CD8-positive, alpha-beta memory T cell (primary cell): Measurements from ENCODE around the gene PRSS2. TPM values are rescaled to one million over a fixed set of nuclear protein-coding genes. Genes with fewer than 3 reads are reported as not detected.
A peak's percentile ranks its signal among the peaks of the same experiment; 100 is the strongest.
"Not testable (repeated sequence)": the region's sequence is repeated elsewhere in the genome, so short reads cannot be mapped to it uniquely, and the experiment has no call there.

Experiments
- CTCF ChIA-PET: fragments of 350-600 bp; sonication (Branson Sonifier 250); formaldehyde crosslinking; loops from one replicate; lab custom pipeline; 2021; ENCODE audit warnings: antibody characterized with exemption; lab: Charles Lee
- POLR2A ChIA-PET: fragments of 350-600 bp; sonication (Branson Sonifier 250); formaldehyde crosslinking; loops from one replicate; lab custom pipeline; 2021; ENCODE audit warnings: antibody characterized with exemption; lab: Charles Lee
- DNase-seq, 5 donors: peaks; one replicate each; pipeline versions ENCODE4 v3.0.0 to v3.0.0-alpha.2; 2020 to 2022; ENCODE audit warnings: mixed read lengths in 1 of 5
- H3K27ac ChIP-seq: one replicate; pipeline ENCODE4 v1.7.0; 2013; ENCODE audit warnings: low read depth, mild to moderate bottlenecking, low read length, moderate library complexity
- H3K27me3 ChIP-seq: 2 replicates; pipeline ENCODE4 v1.7.0; 2013; ENCODE audit warnings: low read length, mild to moderate bottlenecking; ENCODE audit not compliant: insufficient read depth, poor library complexity, severe bottlenecking
- H3K36me3 ChIP-seq: 2 replicates; pipeline ENCODE4 v1.7.0; 2013; ENCODE audit warnings: mild to moderate bottlenecking, low read length, moderate library complexity; ENCODE audit not compliant: insufficient read depth
- H3K4me1 ChIP-seq: 2 replicates; pipeline ENCODE4 v1.7.0; 2013; ENCODE audit warnings: mild to moderate bottlenecking, low read length, moderate library complexity; ENCODE audit not compliant: insufficient read depth
- H3K4me3 ChIP-seq: 2 replicates; pipeline ENCODE4 v1.7.0; 2013; ENCODE audit warnings: mild to moderate bottlenecking, low read length
- H3K9me3 ChIP-seq: 2 replicates; pipeline ENCODE4 v1.7.0; 2013; ENCODE audit warnings: mild to moderate bottlenecking, low read length
- H3K27ac Mint-ChIP-seq, 8 donors: one replicate each; pipeline ENCODE4 v1.8.0; 2020 to 2021; ENCODE audit warnings: mixed read lengths in 8 of 8, mild to moderate bottlenecking in 6 of 8, inconsistent platforms in 3 of 8, moderate library complexity in 3 of 8
- H3K27me3 Mint-ChIP-seq, 2 donors: one replicate each; pipeline ENCODE4 v1.8.0; 2020 to 2021; ENCODE audit warnings: mixed read lengths in 2 of 2, mild to moderate bottlenecking in 1 of 2, moderate library complexity in 1 of 2
- H3K36me3 Mint-ChIP-seq, 3 donors: one replicate each; pipeline ENCODE4 v1.8.0; 2020 to 2021; ENCODE audit warnings: mixed read lengths in 3 of 3, inconsistent platforms in 1 of 3, mild to moderate bottlenecking in 1 of 3
- H3K4me1 Mint-ChIP-seq, 3 donors: one replicate each; pipeline ENCODE4 v1.8.0; 2020 to 2021; ENCODE audit warnings: mixed read lengths in 3 of 3, inconsistent platforms in 1 of 3, mild to moderate bottlenecking in 1 of 3
- H3K4me3 Mint-ChIP-seq, 7 donors: one replicate each; pipeline ENCODE4 v1.8.0; 2020 to 2021; ENCODE audit warnings: mixed read lengths in 7 of 7, mild to moderate bottlenecking in 6 of 7, moderate library complexity in 4 of 7, inconsistent platforms in 2 of 7
- H3K9me3 Mint-ChIP-seq, 5 donors: one replicate each; pipeline ENCODE4 v1.8.0; 2020 to 2022; ENCODE audit warnings: mixed read lengths in 5 of 5, mild to moderate bottlenecking in 3 of 5, moderate library complexity in 2 of 5, inconsistent platforms in 1 of 5
- polyA plus RNA-seq: library from polyadenylated mRNA; unstranded; fragments of 300-500 nt; fragmentation: Illumina TruSeq; gene quantifications from one replicate; pipeline ENCODE4 v1.2.3, GENCODE V29; 2021
- total RNA-seq, 2 experiments: library from RNA; stranded (reverse); gene quantifications; one replicate each; pipeline ENCODE4 v1.2.3, GENCODE V29; 2021

PRSS2 gene
- total and polyA plus RNA-seq, 3 experiments from 2014 or later, result not detected

- H3K36me3 ChIP-seq, result no peaks in the 10 kb centered on the region
- H3K4me3 ChIP-seq, result no peak overlapping the region
- Mint-ChIP-seq H3K36me3 (no peaks in the 10 kb centered on the region), H3K9me3 (no peaks in the 10 kb centered on the region), H3K27ac (peak overlapping the region in 1 of 8 donors; percentile 21), H3K4me3 (no peak overlapping the region), H3K4me1 (peaks cover 0 to 2% (median 0%) of the 10 kb centered on the region in 3 donors), H3K27me3 (no peaks in the 10 kb centered on the region)
- no peak overlapping the region for H3K27ac ChIP-seq
- H3K27me3 ChIP-seq, result no peaks in the 10 kb centered on the region
- no peaks in the 10 kb centered on the region for H3K9me3 ChIP-seq
- ChIA-PET CTCF (no interaction called here), POLR2A (no interaction called here)
- DNase-seq, result no peak
- no peaks in the 10 kb centered on the region for H3K4me1 ChIP-seq
These were observed 4.1 kb downstream of the PRSS2 start for GRCh38 chr7:142774826-142775225.

- H3K36me3 ChIP-seq, H3K4me1 ChIP-seq, H3K27ac ChIP-seq, H3K27me3 ChIP-seq, H3K4me3 ChIP-seq, POLR2A ChIA-PET, H3K27ac Mint-ChIP-seq, H3K4me3 Mint-ChIP-seq, DNase-seq, H3K4me1 Mint-ChIP-seq, H3K36me3 Mint-ChIP-seq, H3K9me3 ChIP-seq, CTCF ChIA-PET, H3K27me3 Mint-ChIP-seq, H3K9me3 Mint-ChIP-seq: not testable (repeated sequence)
These were observed 4.8 kb downstream of the PRSS2 start for GRCh38 chr7:142775351-142776115.

GRCh38 chr7:142776206-142776844 lies 5.6 kb downstream of the PRSS2 start:
- H3K27ac Mint-ChIP-seq, result no peak overlapping the region
- ChIA-PET POLR2A (no interaction called here), CTCF (interaction anchor here (1.4 kb wide), 1 partner anchor 37 kb away, joined by 3 read pairs; no protein-coding TSS in a partner anchor)
- H3K9me3 Mint-ChIP-seq, result no peaks in the 10 kb centered on the region
- H3K4me1 ChIP-seq, result no peaks in the 10 kb centered on the region
- H3K9me3 ChIP-seq, result no peaks in the 10 kb centered on the region
- H3K27me3 ChIP-seq, result no peaks in the 10 kb centered on the region
- H3K27ac ChIP-seq, result no peak overlapping the region
- no peaks in the 10 kb centered on the region for H3K27me3 Mint-ChIP-seq
- no peak overlapping the region for H3K4me3 Mint-ChIP-seq
- no peaks in the 10 kb centered on the region for H3K36me3 ChIP-seq
- no peak for DNase-seq
- no peaks in the 10 kb centered on the region for H3K4me1 Mint-ChIP-seq
- H3K36me3 Mint-ChIP-seq, result peaks cover 0 to under 1% (median 0%) of the 10 kb centered on the region in 3 donors
- H3K4me3 ChIP-seq, result no peak overlapping the region

- POLR2A ChIA-PET, H3K9me3 ChIP-seq, H3K27me3 Mint-ChIP-seq, H3K36me3 ChIP-seq, H3K4me1 ChIP-seq, H3K27ac ChIP-seq, H3K4me3 ChIP-seq, H3K36me3 Mint-ChIP-seq, H3K4me1 Mint-ChIP-seq, DNase-seq, H3K27ac Mint-ChIP-seq, H3K9me3 Mint-ChIP-seq, H3K4me3 Mint-ChIP-seq, H3K27me3 ChIP-seq: not testable (repeated sequence)
- CTCF ChIA-PET, result interaction anchor here (1.4 kb wide), 1 partner anchor 37 kb away, joined by 3 read pairs; no protein-coding TSS in a partner anchor
These were observed 6.1 kb downstream of the PRSS2 start for GRCh38 chr7:142776845-142777225.

GRCh38 chr7:142777318-142777717 lies 6.5 kb downstream of the PRSS2 start:
- no peak for DNase-seq
- no peak overlapping the region for H3K4me3 ChIP-seq
- no peaks in the 10 kb centered on the region for H3K9me3 ChIP-seq
- H3K36me3 ChIP-seq, result no peaks in the 10 kb centered on the region
- ChIA-PET CTCF (interaction anchor here (1.4 to 1.6 kb wide), 2 partner anchors 34 to 36 kb away, joined by 3 to 5 read pairs; no protein-coding TSS in a partner anchor), POLR2A (no interaction called here)
- no peaks in the 10 kb centered on the region for H3K4me1 Mint-ChIP-seq
- H3K27me3 ChIP-seq, result no peaks in the 10 kb centered on the region
- no peaks in the 10 kb centered on the region for H3K4me1 ChIP-seq
- no peaks in the 10 kb centered on the region for H3K9me3 Mint-ChIP-seq
- no peaks in the 10 kb centered on the region for H3K27me3 Mint-ChIP-seq
- no peak overlapping the region for H3K4me3 Mint-ChIP-seq
- H3K27ac ChIP-seq, result no peak overlapping the region
- H3K27ac Mint-ChIP-seq, result peak overlapping the region in 1 of 8 donors; percentile 28
- peaks cover 0 to 2% (median 0%) of the 10 kb centered on the region in 3 donors for H3K36me3 Mint-ChIP-seq

GRCh38 chr7:142782922-142783900 lies 12.4 kb downstream of the PRSS2 start:
- peaks cover 9% of the 10 kb centered on the region for H3K4me1 ChIP-seq
- H3K4me3 ChIP-seq, result peak overlapping the region; percentile 49
- POLR2A ChIA-PET, result interaction anchor here (1.1 to 19.9 kb wide), 3 partner anchors 14 to 151 kb away, joined by 3 to 1213 read pairs (median 392); no protein-coding TSS in a partner anchor
- CTCF ChIA-PET, result interaction anchor here (0.7 to 21.1 kb wide), 14 partner anchors 11 to 158 kb away, joined by 3 to 508 read pairs (median 5); no protein-coding TSS in a partner anchor
- H3K9me3 Mint-ChIP-seq, result no peaks in the 10 kb centered on the region
- H3K4me1 Mint-ChIP-seq, result peaks cover 9 to 21% (median 15%) of the 10 kb centered on the region in 3 donors
- H3K27me3 Mint-ChIP-seq, result no peaks in the 10 kb centered on the region
- H3K9me3 ChIP-seq, result no peaks in the 10 kb centered on the region
- peak overlapping the region; percentile 84 to 100 (median 94) for H3K27ac Mint-ChIP-seq
- no peaks in the 10 kb centered on the region for H3K36me3 ChIP-seq
- peaks cover 4 to 18% (median 5%) of the 10 kb centered on the region in 3 donors for H3K36me3 Mint-ChIP-seq
- H3K27me3 ChIP-seq, result no peaks in the 10 kb centered on the region
- DNase-seq, result peak; percentile 60 to 85 (median 74)
- no peak overlapping the region for H3K27ac ChIP-seq
- peak overlapping the region; percentile 79 to 91 (median 83) for H3K4me3 Mint-ChIP-seq

GRCh38 chr7:142784096-142784495 lies 13.3 kb downstream of the PRSS2 start:
- no peaks in the 10 kb centered on the region for H3K27me3 ChIP-seq
- H3K9me3 Mint-ChIP-seq, result no peaks in the 10 kb centered on the region
- peaks cover 9 to 21% (median 15%) of the 10 kb centered on the region in 3 donors for H3K4me1 Mint-ChIP-seq
- ChIA-PET POLR2A (interaction anchor here (0.6 to 19.9 kb wide), 5 partner anchors 13 to 133 kb away, joined by 3 to 1213 read pairs (median 17); no protein-coding TSS in a partner anchor), CTCF (interaction anchor here (0.6 to 21.1 kb wide), 5 partner anchors 14 to 152 kb away, joined by 3 to 508 read pairs (median 26); no protein-coding TSS in a partner anchor)
- peaks cover 9% of the 10 kb centered on the region for H3K4me1 ChIP-seq
- H3K36me3 ChIP-seq, result peaks cover 7% of the 10 kb centered on the region
- no peak for DNase-seq
- H3K9me3 ChIP-seq, result no peaks in the 10 kb centered on the region
- H3K36me3 Mint-ChIP-seq, result peaks cover 6 to 27% (median 8%) of the 10 kb centered on the region in 3 donors
- H3K4me3 ChIP-seq, result no peak overlapping the region
- no peak overlapping the region for H3K4me3 Mint-ChIP-seq
- no peaks in the 10 kb centered on the region for H3K27me3 Mint-ChIP-seq
- H3K27ac ChIP-seq, result no peak overlapping the region
- H3K27ac Mint-ChIP-seq, result peak overlapping the region in 7 of 8 donors; percentile 50 to 100 (median 99)
